Neural crest cell (in vitro differentiated cells): ENCODE data around the gene ZNF546. TPM values are rescaled to one million over a fixed set of nuclear protein-coding genes. Genes with fewer than 3 reads are reported as not detected.
A peak's percentile ranks its signal among the peaks of the same experiment; 100 is the strongest.

Experiments
- DNase-seq: peaks from one replicate; pipeline ENCODE4 v3.0.0; 2021; ENCODE audit warnings: low read depth, mixed read lengths, low spot score
- H3K27ac Mint-ChIP-seq: one replicate; pipeline ENCODE4 v1.8.0; 2021; ENCODE audit warnings: mild to moderate bottlenecking, mixed read lengths; ENCODE audit not compliant: unreplicated experiment
- H3K27me3 Mint-ChIP-seq: 2 replicates; pipeline ENCODE4 v1.8.0; 2021; ENCODE audit warnings: low read depth, mild to moderate bottlenecking, mixed read lengths
- H3K36me3 Mint-ChIP-seq: 2 replicates; pipeline ENCODE4 v1.8.0; 2021; ENCODE audit warnings: low read depth, mild to moderate bottlenecking, mixed read lengths
- H3K4me1 Mint-ChIP-seq: 2 replicates; pipeline ENCODE4 v1.8.0; 2021; ENCODE audit warnings: mixed read lengths
- H3K4me3 Mint-ChIP-seq: one replicate; pipeline ENCODE4 v1.8.0; 2021; ENCODE audit warnings: mild to moderate bottlenecking, mixed read lengths
- H3K9me3 Mint-ChIP-seq: 2 replicates; pipeline ENCODE4 v1.8.0; 2021; ENCODE audit warnings: mixed read lengths
- CTCF ChIP-seq: fragments of 200-600 bp; sonication (generic); conservative IDR thresholded peaks from 2 replicates; pipeline ENCODE4 v1.5.0; 2021; ENCODE audit warnings: antibody characterized with exemption, mild to moderate bottlenecking
- total RNA-seq: library from RNA; stranded (reverse); gene quantifications from 2 replicates; pipeline ENCODE4 v1.2.1, GENCODE V29; 2021

The ZNF546 gene
- total RNA-seq, 1 donor from 2014 or later: 5.3 TPM

- Mint-ChIP-seq H3K36me3 (peaks cover 13% of the 10 kb centered on the region), H3K9me3 (peaks cover 6% of the 10 kb centered on the region), H3K27ac (no peak overlapping the region), H3K4me3 (peak overlapping the region; percentile 91), H3K4me1 (peaks cover 30% of the 10 kb centered on the region), H3K27me3 (no peaks in the 10 kb centered on the region)
- no peak for TF ChIP-seq CTCF
- DNase-seq: no peak
Measured at GRCh38 chr19:39998501-39998900, 1.6 kb downstream of the ZNF546 start.

DNA sequence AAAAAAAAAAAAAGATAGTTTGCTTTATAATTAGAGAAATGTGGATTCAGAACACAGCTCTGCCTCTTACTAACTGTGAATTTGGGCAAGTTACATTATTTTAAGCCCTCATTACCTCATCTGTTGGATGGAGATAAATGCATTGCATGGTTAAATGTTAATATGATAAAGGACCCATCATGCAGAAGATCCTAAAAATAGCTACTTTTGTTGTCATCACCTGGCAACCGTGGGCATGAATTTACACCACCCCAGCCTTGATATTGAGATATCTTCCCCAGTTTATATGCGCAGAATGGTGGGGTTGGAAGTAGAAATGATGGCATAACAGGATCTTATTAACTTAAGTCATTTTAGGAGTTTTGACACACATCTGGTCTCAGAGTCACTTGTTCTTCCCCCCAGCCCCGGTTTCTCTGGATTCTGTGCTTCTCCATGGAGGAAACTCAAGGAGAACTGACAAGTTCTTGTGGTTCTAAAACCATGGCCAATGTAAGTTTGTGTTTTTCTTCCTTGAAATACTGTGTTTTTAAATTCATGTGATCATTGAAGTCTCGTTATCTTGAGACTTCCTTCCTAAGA lies 8.9 kb downstream of the ZNF546 start:
- H3K9me3 Mint-ChIP-seq: peaks cover 5% of the 10 kb centered on the region
- no peak overlapping the region for H3K4me3 Mint-ChIP-seq
- no peak for TF ChIP-seq CTCF
- H3K27me3 Mint-ChIP-seq: no peaks in the 10 kb centered on the region
- H3K36me3 Mint-ChIP-seq: peaks cover 30% of the 10 kb centered on the region
- H3K27ac Mint-ChIP-seq: no peak overlapping the region
- no peak for DNase-seq
- no peaks in the 10 kb centered on the region for H3K4me1 Mint-ChIP-seq

- no peak for TF ChIP-seq CTCF
- H3K27me3 Mint-ChIP-seq: no peaks in the 10 kb centered on the region
- no peak for DNase-seq
- H3K27ac Mint-ChIP-seq: no peak overlapping the region
- H3K4me3 Mint-ChIP-seq: no peak overlapping the region
- H3K36me3 Mint-ChIP-seq: peaks cover 31% of the 10 kb centered on the region
- no peaks in the 10 kb centered on the region for H3K4me1 Mint-ChIP-seq
- H3K9me3 Mint-ChIP-seq: peaks cover 5% of the 10 kb centered on the region
Measured at GRCh38 chr19:40006273-40006691, 9.4 kb downstream of the ZNF546 start.

- Mint-ChIP-seq H3K27me3 (no peaks in the 10 kb centered on the region), H3K4me3 (no peak overlapping the region), H3K27ac (no peak overlapping the region), H3K4me1 (no peaks in the 10 kb centered on the region), H3K36me3 (peaks cover 62% of the 10 kb centered on the region), H3K9me3 (peaks cover 24% of the 10 kb centered on the region)
- TF ChIP-seq CTCF: no peak
- DNase-seq: no peak
Measured at GRCh38 chr19:40009674-40010073, 12.8 kb downstream of the ZNF546 start.

- H3K27me3 Mint-ChIP-seq: no peaks in the 10 kb centered on the region
- H3K4me1 Mint-ChIP-seq: no peaks in the 10 kb centered on the region
- no peak for DNase-seq
- H3K27ac Mint-ChIP-seq: no peak overlapping the region
- H3K9me3 Mint-ChIP-seq: peaks cover 34% of the 10 kb centered on the region
- peaks cover 62% of the 10 kb centered on the region for H3K36me3 Mint-ChIP-seq
- no peak overlapping the region for H3K4me3 Mint-ChIP-seq
- TF ChIP-seq CTCF: no peak
Measured at GRCh38 chr19:40013991-40014390, 17.1 kb downstream of the ZNF546 start.
